Neural cell (in vitro differentiated cells): Measurements from ENCODE around the gene PLCB1.

Experiments
- EZH2 ChIP-seq: fragments of 200-600, 300-800 bp; shearing (Covaris generic), sonication (generic); IDR thresholded peaks from 2 replicates; pipeline ENCODE4 v1.6.1; 2014; ENCODE audit warnings: antibody characterized with exemption, low read length, borderline replicate concordance, mild to moderate bottlenecking; ENCODE audit not compliant: insufficient read depth, poor library complexity, severe bottlenecking
- MXI1 ChIP-seq: fragments of 450-650 bp; conservative IDR thresholded peaks from 2 replicates; pipeline ENCODE4 v1.6.1; 2014; ENCODE audit warnings: antibody characterized with exemption, mild to moderate bottlenecking; ENCODE audit not compliant: poor library complexity, severe bottlenecking
- POLR2AphosphoS5 ChIP-seq: IDR thresholded peaks from 2 replicates; pipeline ENCODE4 v1.6.1; 2012
- TAF1 ChIP-seq: IDR thresholded peaks from 2 replicates; pipeline ENCODE4 v1.6.1; 2012; ENCODE audit warnings: low read depth
- TF ChIP-seq, protein P1 (sequence below): fragments of 450-650 bp; IDR thresholded peaks from 2 replicates; pipeline ENCODE4 v1.5.1; 2014; ENCODE audit warnings: antibody characterized with exemption, mild to moderate bottlenecking, moderate library complexity; ENCODE audit not compliant: poor library complexity, severe bottlenecking

DNA sequence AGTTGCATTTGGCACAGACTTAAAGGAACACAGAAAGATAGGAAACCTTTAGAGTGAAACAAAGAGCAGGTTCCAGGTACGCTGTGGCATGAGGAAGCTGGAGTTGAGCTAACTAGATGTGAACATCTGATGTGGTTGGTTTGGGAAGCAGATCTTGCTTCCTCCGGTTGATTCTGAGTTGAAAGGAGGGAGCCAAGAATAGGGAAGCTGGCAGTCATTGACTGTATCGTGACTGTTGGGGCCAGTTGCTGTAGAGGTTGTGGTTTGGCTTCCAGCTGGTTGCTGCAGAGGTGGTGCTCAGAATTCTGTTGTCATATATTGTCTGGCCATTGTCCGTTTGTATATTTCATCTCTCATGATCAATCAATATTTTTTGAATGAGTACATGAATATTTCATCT lies 325.9 kb downstream of the PLCB1 start:
- TF ChIP-seq TAF1 (no peak), POLR2AphosphoS5 (no peak), EZH2 (no peak), MXI1 (no peak)
- TF ChIP-seq, protein P1, sequence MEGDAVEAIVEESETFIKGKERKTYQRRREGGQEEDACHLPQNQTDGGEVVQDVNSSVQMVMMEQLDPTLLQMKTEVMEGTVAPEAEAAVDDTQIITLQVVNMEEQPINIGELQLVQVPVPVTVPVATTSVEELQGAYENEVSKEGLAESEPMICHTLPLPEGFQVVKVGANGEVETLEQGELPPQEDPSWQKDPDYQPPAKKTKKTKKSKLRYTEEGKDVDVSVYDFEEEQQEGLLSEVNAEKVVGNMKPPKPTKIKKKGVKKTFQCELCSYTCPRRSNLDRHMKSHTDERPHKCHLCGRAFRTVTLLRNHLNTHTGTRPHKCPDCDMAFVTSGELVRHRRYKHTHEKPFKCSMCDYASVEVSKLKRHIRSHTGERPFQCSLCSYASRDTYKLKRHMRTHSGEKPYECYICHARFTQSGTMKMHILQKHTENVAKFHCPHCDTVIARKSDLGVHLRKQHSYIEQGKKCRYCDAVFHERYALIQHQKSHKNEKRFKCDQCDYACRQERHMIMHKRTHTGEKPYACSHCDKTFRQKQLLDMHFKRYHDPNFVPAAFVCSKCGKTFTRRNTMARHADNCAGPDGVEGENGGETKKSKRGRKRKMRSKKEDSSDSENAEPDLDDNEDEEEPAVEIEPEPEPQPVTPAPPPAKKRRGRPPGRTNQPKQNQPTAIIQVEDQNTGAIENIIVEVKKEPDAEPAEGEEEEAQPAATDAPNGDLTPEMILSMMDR = no peak
